GM12878 (cell line): Measurements from ENCODE around the gene USP2. TPM values are rescaled to one million over a fixed set of nuclear protein-coding genes. Genes with fewer than 3 reads are reported as not detected.

Experiments used
- ATAC-seq: fragments of 200-7000 bp; cut with Tn5 transposase; 3 replicates; pipeline ENCODE4 v1.9.1; 2020; ENCODE audit warnings: mild to moderate bottlenecking, moderate library complexity
- BruUV-seq: library from RNA; stranded (reverse); fragments of 400-500 nt; replicated peaks from 2 replicates; lab custom pipeline; 2021; lab: Mats Ljungman, UMichigan
- CTCF ChIA-PET: fragments of 300-600 bp; sonication (Branson Sonifier 250); formaldehyde crosslinking; extraction: SDS; loops from one replicate; lab custom pipeline; 2021; ENCODE audit warnings: inconsistent platforms; lab: Yijun Ruan, JAX
- POLR2A ChIA-PET: fragments of 350-600 bp; formaldehyde crosslinking; extraction: SDS; loops from one replicate; lab custom pipeline; 2021; ENCODE audit warnings: inconsistent platforms; lab: Charles Lee
- RAD21 ChIA-PET: fragments of 300-600 bp; sonication (Branson Sonifier 250); formaldehyde crosslinking; loops from one replicate; lab custom pipeline; 2023; ENCODE audit warnings: antibody characterized with exemption; ENCODE audit not compliant: unreplicated experiment; lab: Charles Lee
- SMC1A ChIA-PET: fragments of 300-600 bp; sonication (Branson Sonifier 250); formaldehyde crosslinking; loops from one replicate; lab custom pipeline; 2023; ENCODE audit not compliant: unreplicated experiment, uncharacterized antibody; lab: Charles Lee
- DNase-seq: peaks from one replicate; pipeline ENCODE4 v3.0.0-alpha.2; 2011; ENCODE audit warnings: low read depth, low spot score
- FAIRE-seq: peaks from 3 replicates; lab custom pipeline; 2011; peaks lifted over from hg19 to GRCh38; lab: Jason Lieb, UNC
- H2AFZ ChIP-seq: 2 replicates; pipeline ENCODE4 v1.6.0; 2011; ENCODE audit warnings: low read depth, low read length, control low read depth; ENCODE audit not compliant: control insufficient read depth
- H3K27ac ChIP-seq: 2 replicates; pipeline ENCODE4 v1.5.1; 2011; ENCODE audit warnings: control low read depth; ENCODE audit not compliant: control insufficient read depth, insufficient read depth
- H3K27me3 ChIP-seq, 2 experiments: replicated peaks in 1 of 2; 2 replicates each; pipeline versions ENCODE4 v1.6.0 to v1.6.1; 2011; ENCODE audit warnings: low read length in 1 of 2; ENCODE audit not compliant: control insufficient read depth in 2 of 2, insufficient read depth in 2 of 2
- H3K36me3 ChIP-seq, 2 experiments: 2 replicates each; pipeline ENCODE4 v1.5.1; 2011; ENCODE audit warnings: low read length in 1 of 2; ENCODE audit not compliant: control insufficient read depth in 2 of 2, insufficient read depth in 2 of 2
- H3K4me1 ChIP-seq: 2 replicates; pipeline ENCODE4 v1.6.1; 2011; ENCODE audit warnings: mild to moderate bottlenecking, low read length, moderate library complexity, mixed read lengths; ENCODE audit not compliant: control insufficient read depth, insufficient read depth
- H3K4me2 ChIP-seq: 2 replicates; pipeline ENCODE4 v1.6.0; 2011; ENCODE audit warnings: control low read depth; ENCODE audit not compliant: control insufficient read depth, insufficient read depth
- H3K4me3 ChIP-seq: fragments of 200-600 bp; sonication (generic); 2 replicates; pipeline ENCODE4 v1.5.1; 2016
- H3K79me2 ChIP-seq: 2 replicates; pipeline ENCODE4 v1.6.0; 2011; ENCODE audit warnings: low read length; ENCODE audit not compliant: control insufficient read depth, insufficient read depth
- H3K9ac ChIP-seq: 2 replicates; pipeline ENCODE4 v1.8.0; 2011; ENCODE audit warnings: low read length, control low read depth, mixed read lengths; ENCODE audit not compliant: control insufficient read depth, insufficient read depth
- H3K9me3 ChIP-seq: replicated peaks from 3 replicates; pipeline ENCODE4 v1.5.1; 2011; ENCODE audit warnings: mild to moderate bottlenecking, low read length; ENCODE audit not compliant: control insufficient read depth, insufficient read depth
- H4K20me1 ChIP-seq: 2 replicates; pipeline ENCODE4 v1.6.0; 2011; ENCODE audit not compliant: control insufficient read depth, insufficient read depth
- DPF2 ChIP-seq: fragments of 450-650 bp; IDR thresholded peaks from 2 replicates; pipeline ENCODE4 v1.6.1; 2017; ENCODE audit warnings: mild to moderate bottlenecking
- EED ChIP-seq: sonication (generic); IDR thresholded peaks from 2 replicates; pipeline ENCODE4 v1.6.1; 2016; ENCODE audit warnings: antibody characterized with exemption, low read depth
- FOXM1 ChIP-seq: IDR thresholded peaks from 2 replicates; pipeline ENCODE4 v1.6.1; 2012; ENCODE audit warnings: low read depth, mild to moderate bottlenecking, inconsistent platforms, low read length, moderate library complexity
- JUNB ChIP-seq: IDR thresholded peaks from 2 replicates; pipeline ENCODE4 v1.6.1; 2016; ENCODE audit warnings: antibody characterized with exemption, mild to moderate bottlenecking
- MTA3 ChIP-seq: IDR thresholded peaks from 2 replicates; pipeline ENCODE4 v1.6.1; 2012; ENCODE audit warnings: low read length, inconsistent platforms, borderline replicate concordance
- MXI1 ChIP-seq: fragments of 150-350 bp; IDR thresholded peaks from 2 replicates; pipeline ENCODE4 v1.6.1; 2011; ENCODE audit warnings: low read depth, mild to moderate bottlenecking, inconsistent platforms, low read length, improper control_type of control experiment
- POLR2A ChIP-seq: IDR thresholded peaks from 2 replicates; pipeline ENCODE4 v1.6.1; 2011; ENCODE audit warnings: low read depth, mild to moderate bottlenecking, low read length
- RBBP5 ChIP-seq: fragments of 200-600 bp; sonication (generic); conservative IDR thresholded peaks from 2 replicates; pipeline ENCODE4 v1.6.1; 2016
- SIN3A ChIP-seq: IDR thresholded peaks from 2 replicates; pipeline ENCODE4 v1.6.1; 2012; ENCODE audit warnings: low read depth, low read length, improper control_type of control experiment
- SUPT20H ChIP-seq: IDR thresholded peaks from 2 replicates; pipeline ENCODE4 v1.6.1; 2011; ENCODE audit warnings: low read depth, mild to moderate bottlenecking, low read length, moderate library complexity, borderline replicate concordance; ENCODE audit not compliant: control insufficient read depth
- YBX1 ChIP-seq: fragments of 450-650 bp; IDR thresholded peaks from 2 replicates; pipeline ENCODE4 v1.6.1; 2016; ENCODE audit warnings: antibody characterized with exemption
- ZNF622 ChIP-seq: fragments of 450-650 bp; IDR thresholded peaks from 2 replicates; pipeline ENCODE4 v1.6.1; 2017; ENCODE audit warnings: mild to moderate bottlenecking, inconsistent platforms
- ZZZ3 ChIP-seq: IDR thresholded peaks from 2 replicates; pipeline ENCODE4 v1.6.1; 2011; ENCODE audit warnings: low read depth; ENCODE audit not compliant: control insufficient read depth, insufficient read length
- WGBS: methylation state at CpG from one replicate; pipeline ENCODE4 v1.1.6; 2016; ENCODE audit warnings: low lambda C conversion rate; ENCODE audit not compliant: insufficient replicate concordance, insufficient coverage; ENCODE audit errors: missing lambda C conversion rate; 5-methylcytosine and 5-hydroxymethylcytosine counted together
- in situ Hi-C: fragments of 300-500 bp; cut with MboI; formaldehyde crosslinking; loops from 9 replicates; pipeline ENCODE4 v1.14.3; 2018; ENCODE audit warnings: mixed read lengths
- intact Hi-C: fragments of 100-400 bp; cut with micrococcal nuclease; formaldehyde crosslinking; loops from one replicate; pipeline ENCODE4 v1.14.2; 2022; ENCODE audit not compliant: unreplicated experiment
- polyA plus RNA-seq, 11 experiments: library from polyadenylated mRNA; depleted of rRNA in 4 of 11; unstranded in 6 of 11; stranded (reverse) in 5 of 11; fragments of >200 nt; fragmentation: Nextera tagmentation in 4 of 11; fragmentation: Illumina TruSeq in 1 of 11; extraction: Ambion mirVana in 4 of 11; extraction: Trizol in 1 of 11; gene quantifications; 1 replicate in 1 of 11; 2 replicates in 10 of 11; pipeline versions ENCODE4 v1.2.1 to v1.2.3, GENCODE V29; 2011 to 2016; ENCODE audit warnings: inconsistent platforms in 2 of 11, missing spikeins in 2 of 11, low read depth in 1 of 11
- total RNA-seq, 4 experiments: library from RNA; depleted of rRNA in 3 of 4; stranded (reverse); fragments of >200 nt in 3 of 4; fragmentation: Illumina TruSeq in 1 of 4; extraction: Trizol in 1 of 4; gene quantifications; 2 replicates each; pipeline versions ENCODE4 v1.2.1 to v1.2.3, GENCODE V29; 2013 to 2021
- TF ChIP-seq, protein P1 (sequence below): IDR thresholded peaks from 2 replicates; pipeline ENCODE4 v1.6.1; 2011; ENCODE audit warnings: low read depth, low read length, improper control_type of control experiment, borderline replicate concordance
- TF ChIP-seq, protein P2 (sequence below): fragments of 450-650 bp; formaldehyde crosslinking; IDR thresholded peaks from 2 replicates; pipeline ENCODE4 v1.5.0; 2022; ENCODE audit warnings: mild to moderate bottlenecking, missing genetic modification characterization
- TF ChIP-seq, protein P3 (sequence below): fragments of 450-650 bp; IDR thresholded peaks from 2 replicates; pipeline ENCODE4 v1.6.1; 2016; ENCODE audit warnings: mild to moderate bottlenecking
- TF ChIP-seq, protein P4 (sequence below), 3 experiments: IDR thresholded peaks in 2 of 3; conservative IDR thresholded peaks in 1 of 3; 2 replicates each; pipeline ENCODE4 v1.5.1; 2011; ENCODE audit warnings: low read depth in 3 of 3, low read length in 3 of 3, mild to moderate bottlenecking in 3 of 3, control low read depth in 2 of 3, moderate library complexity in 2 of 3, inconsistent platforms in 1 of 3, mixed read lengths in 1 of 3; ENCODE audit not compliant: control insufficient read depth in 2 of 3, insufficient read depth in 1 of 3; ENCODE audit errors: extremely low read depth in 1 of 3

The USP2 gene
- total and polyA plus RNA-seq, 10 of the 15 experiments (the other 5 are each of a cell fraction or from before 2014, with no cell fraction given) = 0.03 to 0.13 (median 0.06) TPM; not detected in 4

DNA sequence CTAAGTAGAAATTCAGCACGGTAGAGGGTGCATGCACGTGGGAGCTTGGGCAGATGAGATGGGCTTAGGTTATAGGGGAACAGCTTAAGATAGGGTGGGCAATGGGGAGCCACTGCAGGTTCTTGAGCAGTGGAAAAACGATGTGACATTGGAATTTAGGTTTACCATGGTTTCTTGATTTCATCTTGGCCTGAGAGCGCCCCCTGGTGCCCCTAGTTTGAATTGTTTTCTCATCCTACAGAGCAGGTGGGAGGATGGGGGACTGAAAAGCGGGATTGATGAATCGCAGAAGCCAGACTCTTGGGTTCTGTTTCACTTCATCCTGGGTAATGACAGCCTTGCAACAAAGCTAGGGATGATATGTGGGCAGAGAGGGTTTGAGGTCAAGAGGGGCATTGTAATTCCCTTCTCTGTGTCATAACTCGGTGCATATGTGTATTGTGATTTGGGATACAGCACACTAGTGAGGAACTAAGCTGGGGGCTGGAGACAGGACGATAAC lies 57.9 kb downstream of the USP2 start:
- DNase-seq = peak; percentile 37
- intact Hi-C loops (loop anchor here (2.0 to 5.0 kb wide), 6 partner anchors 116 to 396 kb away; partner anchors contain the start of genes ABCG4, BCL9L, CBL and NLRX1), in situ Hi-C loops (no loop called here)
- POLR2A ChIA-PET = interaction anchor here (0.6 to 3.0 kb wide), 8 partner anchors 8 to 267 kb away, joined by 3 to 20 read pairs (median 4); partner anchors contain the start of genes CBL and RNF26
- no peaks in the 10 kb centered on the region for H3K79me2 ChIP-seq
- BruUV-seq = no TSS peak
- no peaks in the 10 kb centered on the region for H3K36me3 ChIP-seq
- peak; percentile 86 for FAIRE-seq
- SMC1A ChIA-PET = interaction anchor here (0.7 to 3.0 kb wide), 20 partner anchors 8 to 388 kb away, joined by 3 to 23 read pairs (median 3); partner anchors contain the start of genes CBL, HINFP, RNF26 and VPS11
- H2AFZ ChIP-seq = peak overlapping the region; percentile 19; the same call in 1 of the 2 replicates
- RAD21 ChIA-PET = interaction anchor here (0.8 to 4.5 kb wide), 16 partner anchors 9 to 256 kb away, joined by 3 to 26 read pairs (median 4); partner anchors contain the start of genes C2CD2L, CBL, HMBS and VPS11
- peaks cover 27% of the 10 kb centered on the region for H3K4me1 ChIP-seq
- WGBS = 15% methylated on average over 8 of the region's 8 CpGs
- no peak overlapping the region for H3K27ac ChIP-seq
- H3K4me2 ChIP-seq = no peak overlapping the region; the same call in 1 of the 2 replicates
- no peaks in the 10 kb centered on the region for H3K27me3 ChIP-seq
- H3K9me3 ChIP-seq = no peaks in the 10 kb centered on the region
- no peak for ATAC-seq
- H3K4me3 ChIP-seq = no peak overlapping the region
- H3K9ac ChIP-seq = no peak overlapping the region
- H4K20me1 ChIP-seq = no peaks in the 10 kb centered on the region
- CTCF ChIA-PET = interaction anchor here (0.6 to 5.6 kb wide), 56 partner anchors 8 to 554 kb away, joined by 3 to 88 read pairs (median 5); partner anchors contain the start of genes C1QTNF5, CBL, DPAGT1 and HMBS
- TF ChIP-seq SIN3A (no peak), ZNF622 (no peak), YBX1 (no peak), RBBP5 (no peak), JUNB (no peak), EED (peak; percentile 40; the same call in 1 of the 2 replicates), POLR2A (no peak), FOXM1 (0 out of 2 replicates have a peak, but pooled peaks have one; percentile 19), MTA3 (no peak), SUPT20H (no peak), MXI1 (no peak), ZZZ3 (no peak), DPF2 (no peak)
- TF ChIP-seq, protein P1, sequence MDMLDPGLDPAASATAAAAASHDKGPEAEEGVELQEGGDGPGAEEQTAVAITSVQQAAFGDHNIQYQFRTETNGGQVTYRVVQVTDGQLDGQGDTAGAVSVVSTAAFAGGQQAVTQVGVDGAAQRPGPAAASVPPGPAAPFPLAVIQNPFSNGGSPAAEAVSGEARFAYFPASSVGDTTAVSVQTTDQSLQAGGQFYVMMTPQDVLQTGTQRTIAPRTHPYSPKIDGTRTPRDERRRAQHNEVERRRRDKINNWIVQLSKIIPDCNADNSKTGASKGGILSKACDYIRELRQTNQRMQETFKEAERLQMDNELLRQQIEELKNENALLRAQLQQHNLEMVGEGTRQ = no peak
- TF ChIP-seq, protein P2, sequence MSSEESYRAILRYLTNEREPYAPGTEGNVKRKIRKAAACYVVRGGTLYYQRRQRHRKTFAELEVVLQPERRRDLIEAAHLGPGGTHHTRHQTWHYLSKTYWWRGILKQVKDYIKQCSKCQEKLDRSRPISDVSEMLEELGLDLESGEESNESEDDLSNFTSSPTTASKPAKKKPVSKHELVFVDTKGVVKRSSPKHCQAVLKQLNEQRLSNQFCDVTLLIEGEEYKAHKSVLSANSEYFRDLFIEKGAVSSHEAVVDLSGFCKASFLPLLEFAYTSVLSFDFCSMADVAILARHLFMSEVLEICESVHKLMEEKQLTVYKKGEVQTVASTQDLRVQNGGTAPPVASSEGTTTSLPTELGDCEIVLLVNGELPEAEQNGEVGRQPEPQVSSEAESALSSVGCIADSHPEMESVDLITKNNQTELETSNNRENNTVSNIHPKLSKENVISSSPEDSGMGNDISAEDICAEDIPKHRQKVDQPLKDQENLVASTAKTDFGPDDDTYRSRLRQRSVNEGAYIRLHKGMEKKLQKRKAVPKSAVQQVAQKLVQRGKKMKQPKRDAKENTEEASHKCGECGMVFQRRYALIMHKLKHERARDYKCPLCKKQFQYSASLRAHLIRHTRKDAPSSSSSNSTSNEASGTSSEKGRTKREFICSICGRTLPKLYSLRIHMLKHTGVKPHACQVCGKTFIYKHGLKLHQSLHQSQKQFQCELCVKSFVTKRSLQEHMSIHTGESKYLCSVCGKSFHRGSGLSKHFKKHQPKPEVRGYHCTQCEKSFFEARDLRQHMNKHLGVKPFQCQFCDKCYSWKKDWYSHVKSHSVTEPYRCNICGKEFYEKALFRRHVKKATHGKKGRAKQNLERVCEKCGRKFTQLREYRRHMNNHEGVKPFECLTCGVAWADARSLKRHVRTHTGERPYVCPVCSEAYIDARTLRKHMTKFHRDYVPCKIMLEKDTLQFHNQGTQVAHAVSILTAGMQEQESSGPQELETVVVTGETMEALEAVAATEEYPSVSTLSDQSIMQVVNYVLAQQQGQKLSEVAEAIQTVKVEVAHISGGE = no peak
- TF ChIP-seq, protein P3, sequence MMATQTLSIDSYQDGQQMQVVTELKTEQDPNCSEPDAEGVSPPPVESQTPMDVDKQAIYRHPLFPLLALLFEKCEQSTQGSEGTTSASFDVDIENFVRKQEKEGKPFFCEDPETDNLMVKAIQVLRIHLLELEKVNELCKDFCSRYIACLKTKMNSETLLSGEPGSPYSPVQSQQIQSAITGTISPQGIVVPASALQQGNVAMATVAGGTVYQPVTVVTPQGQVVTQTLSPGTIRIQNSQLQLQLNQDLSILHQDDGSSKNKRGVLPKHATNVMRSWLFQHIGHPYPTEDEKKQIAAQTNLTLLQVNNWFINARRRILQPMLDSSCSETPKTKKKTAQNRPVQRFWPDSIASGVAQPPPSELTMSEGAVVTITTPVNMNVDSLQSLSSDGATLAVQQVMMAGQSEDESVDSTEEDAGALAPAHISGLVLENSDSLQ = no peak
- TF ChIP-seq, protein P4, sequence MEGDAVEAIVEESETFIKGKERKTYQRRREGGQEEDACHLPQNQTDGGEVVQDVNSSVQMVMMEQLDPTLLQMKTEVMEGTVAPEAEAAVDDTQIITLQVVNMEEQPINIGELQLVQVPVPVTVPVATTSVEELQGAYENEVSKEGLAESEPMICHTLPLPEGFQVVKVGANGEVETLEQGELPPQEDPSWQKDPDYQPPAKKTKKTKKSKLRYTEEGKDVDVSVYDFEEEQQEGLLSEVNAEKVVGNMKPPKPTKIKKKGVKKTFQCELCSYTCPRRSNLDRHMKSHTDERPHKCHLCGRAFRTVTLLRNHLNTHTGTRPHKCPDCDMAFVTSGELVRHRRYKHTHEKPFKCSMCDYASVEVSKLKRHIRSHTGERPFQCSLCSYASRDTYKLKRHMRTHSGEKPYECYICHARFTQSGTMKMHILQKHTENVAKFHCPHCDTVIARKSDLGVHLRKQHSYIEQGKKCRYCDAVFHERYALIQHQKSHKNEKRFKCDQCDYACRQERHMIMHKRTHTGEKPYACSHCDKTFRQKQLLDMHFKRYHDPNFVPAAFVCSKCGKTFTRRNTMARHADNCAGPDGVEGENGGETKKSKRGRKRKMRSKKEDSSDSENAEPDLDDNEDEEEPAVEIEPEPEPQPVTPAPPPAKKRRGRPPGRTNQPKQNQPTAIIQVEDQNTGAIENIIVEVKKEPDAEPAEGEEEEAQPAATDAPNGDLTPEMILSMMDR (IDR thresholded peaks at IDR 0.05 in 2 of 3, conservative IDR thresholded peaks at IDR 0.05 in 1 of 3; ENCODE audit: control insufficient read depth in 2 of 3, extremely low read depth in 1 of 3, insufficient read depth in 1 of 3, low read depth in 3 of 3, low read length in 3 of 3) = peak; percentile 73 to 86 (median 82)
